SH-SY5Y (cell line): ENCODE results near the gene N4BP2L1.

Experiments used
- GATA2 ChIP-seq: IDR thresholded peaks from 2 replicates; pipeline ENCODE4 v1.6.1; 2011; ENCODE audit warnings: mild to moderate bottlenecking, low read depth, low read length
- GATA3 ChIP-seq: IDR thresholded peaks from 2 replicates; pipeline ENCODE4 v1.6.1; 2011; ENCODE audit warnings: low read depth, mild to moderate bottlenecking, low read length, moderate library complexity

DNA sequence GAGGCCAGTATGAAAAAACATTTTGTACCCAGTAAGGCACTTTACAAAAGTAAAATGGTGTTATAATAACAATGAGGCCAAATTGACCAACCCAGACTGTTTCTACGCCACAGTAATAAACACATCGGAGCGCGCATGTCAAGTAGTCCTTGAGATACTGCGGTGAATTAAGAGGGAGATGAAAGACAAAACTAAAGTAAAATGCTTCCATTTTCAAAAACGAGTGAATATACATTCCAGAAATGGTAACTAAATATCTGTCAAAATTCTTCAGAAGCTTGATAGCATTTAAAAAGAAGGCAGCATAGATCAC is 19.0 kb downstream of the N4BP2L1 start:
- TF ChIP-seq GATA3 (no peak), GATA2 (no peak)
